ENCODE data around the gene ZNF764.
A peak's percentile ranks its signal among the peaks of the same experiment; 100 is the strongest.
"Not testable (repeated sequence)": the region's sequence is repeated elsewhere in the genome, so short reads cannot be mapped to it uniquely, and the experiment has no call there.

The ZNF764 gene

DNA sequence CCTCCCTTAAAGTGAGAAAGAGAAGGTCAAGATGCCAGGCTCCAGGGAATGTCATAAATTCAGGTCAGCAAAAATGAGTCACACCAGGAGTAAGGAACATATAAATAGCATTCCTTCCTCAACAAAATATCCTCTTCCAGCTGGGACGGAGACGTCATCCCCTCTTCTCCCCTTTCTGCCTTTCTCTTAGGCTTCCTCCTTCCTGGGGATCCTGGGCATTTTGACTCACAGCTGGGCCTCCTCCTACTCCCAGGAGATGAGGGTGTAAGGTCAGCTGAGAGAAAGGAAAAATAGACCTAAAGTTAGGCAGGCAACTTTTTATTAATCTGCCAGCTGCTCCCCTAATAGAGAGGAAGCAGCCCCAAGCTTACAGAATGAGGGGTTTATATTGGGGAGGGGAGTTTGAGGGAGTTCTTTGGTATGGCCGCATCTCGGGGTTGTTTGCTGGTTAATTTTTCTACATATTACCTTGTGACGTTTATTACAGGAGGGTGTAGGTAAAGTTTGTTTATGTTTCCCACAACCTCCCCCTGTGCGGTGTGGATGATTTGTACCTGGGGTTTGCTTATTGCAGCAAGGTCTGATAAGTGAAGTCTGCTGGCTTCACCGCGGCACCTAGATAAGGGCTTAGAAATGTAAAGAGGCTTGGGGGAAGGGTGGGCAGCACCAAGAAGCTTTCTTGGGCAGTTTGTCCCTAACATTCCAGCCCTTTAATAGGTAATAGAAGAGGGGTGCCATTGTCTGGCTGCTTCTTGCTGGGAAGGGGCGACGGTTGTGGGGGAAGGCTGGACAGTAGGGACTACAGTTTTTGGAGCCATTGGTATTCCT is 16.5 kb downstream of the ZNF764 start:
- no peaks in the 10 kb centered on the region for H3K9me3 Mint-ChIP-seq (ENCODE audit: low read depth)
- H3K36me3 Mint-ChIP-seq = peaks cover 6% of the 10 kb centered on the region
- no peaks in the 10 kb centered on the region for H3K27me3 Mint-ChIP-seq
- no peak overlapping the region for H3K4me3 Mint-ChIP-seq
- peaks cover 13% of the 10 kb centered on the region for H3K4me1 Mint-ChIP-seq (ENCODE audit: low read depth)
- no peak overlapping the region for H3K27ac Mint-ChIP-seq

DNA sequence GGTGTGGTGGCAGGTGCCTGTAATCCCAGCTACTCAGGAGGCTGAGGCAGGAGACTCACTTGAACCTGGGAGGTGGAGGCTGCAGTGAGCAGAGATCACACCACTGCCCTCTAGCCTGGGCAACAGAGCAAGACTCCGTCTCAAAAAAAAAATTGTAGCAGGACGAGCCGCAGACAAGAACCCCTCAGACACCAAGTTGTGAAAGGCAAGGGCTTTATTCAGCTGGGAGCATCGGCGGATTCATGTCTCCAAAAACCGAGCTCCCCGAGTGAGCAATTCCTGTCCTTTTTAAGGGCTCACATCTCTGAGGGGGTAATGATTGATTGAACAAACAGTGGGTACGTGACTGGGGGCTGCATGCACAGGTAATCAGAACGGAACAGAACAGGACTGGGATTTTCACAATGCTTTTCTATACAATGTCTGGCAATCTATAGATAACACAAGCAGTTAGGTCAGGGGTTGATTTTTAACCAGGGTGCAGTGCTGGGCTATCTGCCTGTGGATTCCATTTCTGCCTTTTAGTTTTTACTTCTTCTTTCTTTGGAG is 17.2 kb downstream of the ZNF764 start:
- not testable (repeated sequence) for H3K27ac Mint-ChIP-seq; H3K9me3 Mint-ChIP-seq (ENCODE audit: low read depth); H3K36me3 Mint-ChIP-seq; H3K27me3 Mint-ChIP-seq; H3K4me3 Mint-ChIP-seq
- H3K4me1 Mint-ChIP-seq (ENCODE audit: low read depth) = peaks cover 20% of the 10 kb centered on the region

DNA sequence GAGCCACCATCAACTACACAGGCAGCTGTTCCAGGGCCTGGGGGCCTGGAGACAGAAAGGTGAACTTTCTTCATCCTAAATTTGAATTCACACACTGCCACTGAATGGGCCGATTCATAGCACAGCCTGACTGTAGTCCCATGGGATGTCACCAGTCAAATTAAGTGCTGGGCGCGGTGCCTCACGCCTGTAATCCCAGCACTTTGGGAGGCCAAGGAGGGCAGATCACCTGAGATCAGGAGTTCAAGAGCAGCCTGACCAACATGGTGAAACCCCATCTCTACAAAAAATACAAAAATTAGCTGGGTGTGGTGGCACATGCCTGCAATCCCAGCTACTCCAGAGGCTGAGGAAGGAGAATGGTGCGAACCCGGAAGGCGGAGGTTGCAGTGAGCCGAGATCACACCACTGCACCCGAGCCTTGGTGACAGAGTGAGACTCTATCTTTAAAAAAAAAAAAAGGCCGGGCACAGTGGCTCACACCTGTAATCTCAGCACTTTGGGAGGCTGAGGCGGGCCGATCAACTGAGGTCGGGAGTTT is 18.1 kb downstream of the ZNF764 start:
- peak overlapping the region; percentile 48 for H3K27ac Mint-ChIP-seq
- H3K9me3 Mint-ChIP-seq (ENCODE audit: low read depth) = not testable (repeated sequence)

DNA sequence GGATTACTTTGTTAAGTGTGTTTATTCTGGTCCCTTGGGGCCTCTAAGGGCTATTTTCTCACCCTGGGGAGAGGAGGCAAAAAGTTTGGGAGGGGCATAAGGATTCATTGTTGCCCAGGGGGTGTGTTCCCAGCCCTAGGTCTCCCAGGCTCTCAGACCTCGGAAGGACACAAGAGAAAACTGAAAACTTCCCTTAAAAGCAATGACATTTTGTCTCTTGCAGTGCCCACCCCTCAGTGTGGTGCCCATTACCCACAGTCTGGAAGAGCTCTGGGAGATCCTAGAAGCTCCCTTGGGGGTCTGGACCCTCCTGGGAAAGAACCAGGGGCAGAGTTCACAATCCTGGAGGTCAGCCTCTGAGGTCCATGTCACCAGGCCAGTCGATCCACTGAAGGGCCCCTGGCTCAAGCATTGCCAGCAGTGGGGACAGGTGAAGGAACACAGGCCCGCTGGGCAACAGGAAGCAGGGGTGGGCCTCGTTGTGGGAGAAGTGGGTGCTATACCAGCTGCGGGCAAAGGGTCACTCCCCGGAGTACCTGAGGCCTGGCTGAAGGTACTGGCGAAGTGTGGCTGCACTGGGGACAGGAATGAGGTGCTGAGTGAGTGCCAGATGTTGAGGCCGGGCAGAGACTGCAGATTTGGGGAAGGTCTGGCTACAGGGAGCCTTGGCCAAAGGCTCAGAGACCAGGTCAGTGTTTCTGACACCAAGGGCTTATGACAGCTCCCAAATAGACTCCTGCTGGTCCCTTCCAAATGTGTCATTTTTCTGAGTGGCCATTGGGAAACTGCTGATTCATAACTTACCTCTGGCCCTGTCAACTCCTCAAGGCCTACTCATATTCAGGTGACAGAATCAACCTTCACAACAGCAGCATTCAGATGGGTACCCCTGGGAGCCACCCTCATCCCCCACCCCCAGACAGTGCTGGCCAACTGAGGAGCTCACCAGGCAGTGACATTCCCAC is 18.9 kb downstream of the ZNF764 start:
- Mint-ChIP-seq H3K4me3 (no peak overlapping the region), H3K27me3 (no peaks in the 10 kb centered on the region), H3K9me3 (ENCODE audit: low read depth) (no peaks in the 10 kb centered on the region), H3K27ac (peak overlapping the region; percentile 48), H3K4me1 (ENCODE audit: low read depth) (peaks cover 28% of the 10 kb centered on the region), H3K36me3 (peaks cover 6% of the 10 kb centered on the region)

More for the DNA sequence above, 18.1 kb downstream of the ZNF764 start:
- H3K27me3 Mint-ChIP-seq, H3K4me3 Mint-ChIP-seq, H3K36me3 Mint-ChIP-seq: not testable (repeated sequence)
- H3K4me1 Mint-ChIP-seq (ENCODE audit: low read depth) = peaks cover 27% of the 10 kb centered on the region

DNA sequence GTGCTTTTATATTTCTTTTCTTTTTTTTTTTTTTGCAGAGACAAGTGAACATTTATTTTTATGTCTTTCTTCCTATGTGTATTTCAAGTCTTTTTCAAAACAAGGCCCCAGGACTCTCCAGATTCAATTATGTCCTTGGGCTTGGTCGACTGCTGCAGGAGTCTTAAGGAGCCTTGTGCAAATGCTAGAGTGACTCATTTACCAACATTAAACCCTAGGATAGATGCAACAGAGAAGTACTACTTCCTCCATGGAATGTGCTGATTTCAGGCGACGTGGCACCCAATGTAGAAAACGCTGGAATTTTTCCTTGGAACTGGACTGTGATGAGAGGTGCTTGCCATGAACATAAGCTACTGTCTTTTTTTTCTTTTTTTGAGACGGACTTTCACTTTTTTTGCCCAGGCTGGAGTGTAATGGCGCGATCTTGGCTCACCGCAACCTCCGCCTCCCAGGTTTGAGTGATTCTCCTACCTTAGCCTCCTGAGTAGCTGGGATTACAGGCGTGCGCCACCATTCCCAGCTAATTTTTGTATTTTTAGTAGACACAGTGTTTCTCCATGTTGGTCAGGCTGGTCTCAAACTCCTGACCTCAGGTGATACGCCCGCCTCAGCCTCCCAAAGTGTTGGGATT is 21.7 kb downstream of the ZNF764 start:
- H3K9me3 Mint-ChIP-seq (ENCODE audit: low read depth); H3K36me3 Mint-ChIP-seq; H3K27me3 Mint-ChIP-seq: not testable (repeated sequence)
- H3K4me1 Mint-ChIP-seq (ENCODE audit: low read depth) = peaks cover 33% of the 10 kb centered on the region
- H3K4me3 Mint-ChIP-seq = peak overlapping the region; percentile 97
- peak overlapping the region; percentile 99 for H3K27ac Mint-ChIP-seq

DNA sequence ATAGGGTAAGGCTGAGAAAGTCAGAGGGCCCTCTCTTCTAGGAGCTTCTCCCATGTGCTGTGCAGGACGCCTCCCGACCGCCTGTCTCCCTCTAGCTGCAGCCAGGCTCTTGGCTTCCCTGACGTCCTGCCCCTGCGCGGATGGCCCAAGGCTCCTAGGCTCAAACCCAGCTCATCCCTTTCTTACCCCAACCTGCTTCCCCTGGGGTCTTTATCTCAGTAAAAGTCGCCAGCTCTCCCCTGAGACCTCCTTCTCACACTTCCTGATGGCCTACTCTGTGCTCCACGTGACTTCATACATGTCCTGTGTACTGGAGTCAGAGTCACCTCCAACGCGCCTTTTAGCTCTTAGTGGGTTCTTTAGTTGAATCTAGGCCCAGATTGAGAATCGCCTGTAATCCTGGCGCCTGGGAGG is 22.4 kb downstream of the ZNF764 start:
- Mint-ChIP-seq H3K27me3 (no peaks in the 10 kb centered on the region), H3K9me3 (ENCODE audit: low read depth) (no peaks in the 10 kb centered on the region), H3K4me3 (peak overlapping the region; percentile 97), H3K36me3 (peaks cover 6% of the 10 kb centered on the region), H3K4me1 (ENCODE audit: low read depth) (peaks cover 33% of the 10 kb centered on the region), H3K27ac (peak overlapping the region; percentile 99)

DNA sequence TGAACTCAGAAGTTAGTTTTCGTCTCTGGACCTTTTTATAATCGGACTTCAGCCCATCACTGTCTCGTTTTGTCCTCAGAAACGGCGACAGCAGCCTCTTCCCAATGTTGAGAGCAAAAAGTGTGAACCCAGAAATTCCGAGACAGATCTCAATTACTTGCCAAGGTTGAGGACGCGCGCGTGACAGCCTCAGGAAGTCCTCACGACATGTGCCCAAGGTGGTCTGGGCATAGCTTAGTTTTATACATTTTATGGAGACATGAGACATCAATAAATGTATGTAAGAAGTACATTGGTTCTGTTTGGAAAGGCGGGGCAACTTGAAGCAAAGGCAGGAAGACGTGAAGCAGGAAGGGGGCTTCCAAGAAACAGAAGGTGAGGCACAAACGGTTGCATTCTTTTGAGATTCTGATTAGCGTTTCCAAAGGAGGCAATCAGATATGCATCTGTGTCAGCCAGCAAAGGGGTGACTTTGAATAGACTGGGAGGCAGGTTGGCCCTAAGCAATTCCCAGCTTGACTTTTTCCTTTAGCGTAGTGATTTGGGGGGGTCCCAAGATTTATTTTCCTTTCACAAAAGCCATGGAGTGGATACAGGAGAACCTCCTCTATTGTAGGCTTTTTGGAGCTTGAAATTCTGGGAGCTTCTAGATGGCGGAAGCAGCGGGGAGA is 22.9 kb downstream of the ZNF764 start:
- Mint-ChIP-seq H3K9me3 (ENCODE audit: low read depth) (no peaks in the 10 kb centered on the region), H3K4me1 (ENCODE audit: low read depth) (peaks cover 35% of the 10 kb centered on the region), H3K4me3 (peak overlapping the region; percentile 97), H3K27ac (peak overlapping the region; percentile 99), H3K27me3 (no peaks in the 10 kb centered on the region), H3K36me3 (peaks cover 6% of the 10 kb centered on the region)

DNA sequence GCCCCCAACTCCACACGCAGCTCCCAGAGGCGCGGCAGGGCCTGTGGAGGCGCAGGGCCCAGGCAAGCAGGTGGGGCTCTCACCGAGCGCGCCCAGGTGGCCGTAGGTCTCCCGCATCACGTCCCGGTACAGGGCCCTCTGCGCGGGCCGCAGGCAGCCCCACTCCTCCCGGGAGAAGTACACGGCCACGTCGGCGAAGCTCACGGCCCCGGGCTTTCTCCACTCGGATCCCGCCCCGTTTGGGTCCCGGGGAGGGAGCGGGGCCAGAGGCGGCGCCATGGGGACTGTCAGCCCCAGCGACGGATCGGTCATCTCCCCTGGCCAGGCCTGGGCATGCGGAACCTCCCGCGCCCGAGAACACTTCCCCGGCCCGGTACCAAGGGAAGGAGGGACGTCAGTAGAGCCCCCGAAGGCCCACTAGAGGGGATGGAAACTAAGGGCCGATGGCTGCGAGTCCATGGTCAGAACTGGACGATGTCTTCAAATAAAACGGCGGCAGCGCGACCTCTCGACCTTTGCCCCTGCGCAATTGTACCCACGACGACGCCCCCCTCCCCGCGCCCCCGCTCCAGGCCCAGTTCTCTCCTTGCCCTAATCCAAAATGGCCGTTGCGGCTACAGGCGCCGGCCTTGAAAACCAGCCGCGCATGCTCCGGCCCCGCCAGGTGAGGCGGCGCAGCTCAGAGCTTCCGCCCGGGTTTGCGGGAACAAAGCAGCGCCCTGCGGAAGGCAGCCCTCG is 23.6 kb downstream of the ZNF764 start, which contains the start of gene ZNF747:
TSS of gene ZNF747 (minus strand) at position 491 of the 738 bp plus-strand sequence. CDS start at position 312, 179 bp downstream.
- Mint-ChIP-seq H3K9me3 (ENCODE audit: low read depth) (no peaks in the 10 kb centered on the region), H3K27ac (peak within 1 kb of the TSS; percentile 99), H3K36me3 (peaks cover 6% of the 10 kb centered on the region), H3K27me3 (no peaks in the 10 kb centered on the region), H3K4me3 (peak within 1 kb of the TSS; percentile 97), H3K4me1 (ENCODE audit: low read depth) (peaks cover 39% of the 10 kb centered on the region)

DNA sequence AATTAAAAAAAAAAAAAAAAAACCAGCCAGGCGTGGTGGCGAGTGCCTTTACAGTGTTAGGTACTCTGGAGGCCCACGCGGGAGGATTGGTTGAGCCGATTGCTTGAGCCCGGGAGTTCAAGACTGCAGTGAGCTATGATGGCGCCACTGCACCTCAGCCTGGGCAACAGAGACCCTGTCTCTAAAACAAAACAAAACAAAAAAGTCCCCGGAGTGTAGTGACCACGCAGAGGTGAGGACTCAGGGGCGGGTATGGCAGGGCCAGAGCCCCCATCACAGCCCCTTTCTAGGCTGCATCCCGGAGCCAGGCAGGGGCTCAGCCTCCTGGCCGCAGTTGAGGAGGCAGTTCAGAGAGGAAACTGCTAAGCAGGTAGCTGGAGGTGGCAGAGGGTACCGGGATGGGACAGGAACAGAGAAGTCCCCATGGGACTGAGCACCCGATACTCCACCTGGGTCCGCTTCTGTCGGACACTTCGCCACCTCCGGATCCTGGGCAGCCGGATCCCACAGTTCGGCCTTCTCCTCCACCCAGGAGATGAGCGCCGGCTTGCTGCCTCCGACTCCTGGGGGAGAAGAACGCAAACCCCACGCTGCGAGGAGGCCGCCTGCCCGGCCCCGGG is 24.3 kb downstream of the ZNF764 start:
- no peaks in the 10 kb centered on the region for H3K9me3 Mint-ChIP-seq (ENCODE audit: low read depth)
- peak overlapping the region; percentile 97 for H3K4me3 Mint-ChIP-seq
- no peaks in the 10 kb centered on the region for H3K27me3 Mint-ChIP-seq
- peaks cover 6% of the 10 kb centered on the region for H3K36me3 Mint-ChIP-seq
- peaks cover 37% of the 10 kb centered on the region for H3K4me1 Mint-ChIP-seq (ENCODE audit: low read depth)
- peak overlapping the region; percentile 92 for H3K27ac Mint-ChIP-seq

DNA sequence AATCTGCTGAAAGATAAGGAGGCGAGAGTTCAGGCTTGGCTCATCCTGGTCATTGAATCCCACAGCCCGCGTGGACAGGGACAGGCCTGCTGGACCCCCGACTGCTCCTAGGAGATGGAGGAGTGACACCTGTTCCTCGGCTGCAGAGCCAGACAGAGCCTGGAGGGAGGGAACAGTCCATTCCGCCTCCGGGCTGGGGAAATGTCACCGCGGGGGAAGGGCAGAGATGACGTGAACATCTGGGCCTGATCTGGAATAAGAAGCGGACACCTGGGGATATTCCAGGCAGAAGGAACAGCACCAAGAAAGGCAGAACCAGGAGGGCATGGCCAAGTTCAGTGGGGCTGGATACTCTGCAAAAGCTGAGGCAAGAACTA is 25.0 kb downstream of the ZNF764 start:
- H3K27me3 Mint-ChIP-seq = no peaks in the 10 kb centered on the region

DNA sequence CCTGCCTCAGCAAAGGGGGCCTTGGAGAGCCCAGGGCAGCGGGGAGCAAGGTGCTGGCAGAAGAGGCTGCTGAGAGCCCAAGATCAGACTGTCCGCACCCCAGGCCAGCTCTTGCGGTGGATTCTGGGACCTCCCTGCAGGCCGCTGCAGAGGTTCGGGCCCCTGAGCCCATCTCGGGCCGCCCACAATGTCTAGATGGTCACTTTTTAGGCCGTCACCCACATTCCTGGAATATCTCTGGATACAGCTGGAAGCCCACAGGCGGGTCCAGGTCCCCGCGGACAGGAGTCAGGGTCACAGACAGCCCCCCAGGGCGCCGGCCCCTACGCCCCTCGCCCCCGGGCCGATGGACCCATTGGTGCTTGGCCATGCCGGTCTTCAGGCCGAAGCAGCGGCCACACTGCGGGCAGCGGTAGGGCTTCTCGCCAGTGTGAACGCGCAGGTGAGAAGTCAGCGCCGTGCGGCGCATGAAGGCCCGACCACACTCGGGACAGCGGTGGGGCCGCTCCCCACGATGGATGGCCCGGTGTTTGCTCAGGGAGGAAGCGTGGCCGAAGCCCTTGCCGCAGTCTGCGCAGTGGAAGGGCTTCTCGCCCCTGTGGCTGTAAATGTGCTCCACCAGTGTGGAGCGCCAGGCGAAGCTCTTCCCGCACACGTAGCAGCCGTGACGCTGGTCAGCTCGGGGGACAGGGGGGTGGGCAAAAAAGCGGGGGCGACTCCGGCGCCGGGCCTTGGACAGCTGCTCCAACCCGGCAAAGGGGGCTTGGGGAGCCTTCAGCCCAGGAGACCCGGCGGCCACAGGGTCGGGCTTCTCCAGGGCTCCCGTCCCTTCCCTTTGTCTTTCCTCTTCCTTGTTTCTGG is 25.7 kb downstream of the ZNF764 start:
- no peaks in the 10 kb centered on the region for H3K9me3 Mint-ChIP-seq (ENCODE audit: low read depth)
- peaks cover 41% of the 10 kb centered on the region for H3K4me1 Mint-ChIP-seq (ENCODE audit: low read depth)
- H3K36me3 Mint-ChIP-seq = peaks cover 4% of the 10 kb centered on the region
- peak overlapping the region; percentile 61 for H3K27ac Mint-ChIP-seq
- peak overlapping the region; percentile 81 for H3K4me3 Mint-ChIP-seq
- no peaks in the 10 kb centered on the region for H3K27me3 Mint-ChIP-seq

More for the DNA sequence above, 25.0 kb downstream of the ZNF764 start:
- peaks cover 38% of the 10 kb centered on the region for H3K4me1 Mint-ChIP-seq (ENCODE audit: low read depth)
- no peaks in the 10 kb centered on the region for H3K9me3 Mint-ChIP-seq (ENCODE audit: low read depth)
- H3K4me3 Mint-ChIP-seq = peak overlapping the region; percentile 81
- peaks cover 6% of the 10 kb centered on the region for H3K36me3 Mint-ChIP-seq
- H3K27ac Mint-ChIP-seq = peak overlapping the region; percentile 61

All from activated naive CD8-positive, alpha-beta T cell (primary cell).